Nephron (organoid): Measurements from ENCODE around the gene ZNF709.
"Not testable (repeated sequence)": the region's sequence is repeated elsewhere in the genome, so short reads cannot be mapped to it uniquely, and the experiment has no call there.

ENCODE experiments used
- H3K27ac Mint-ChIP-seq, 3 experiments: 2 replicates each; pipeline ENCODE4 v1.8.0; 2020; ENCODE audit warnings: mixed read lengths in 3 of 3, mild to moderate bottlenecking in 2 of 3, moderate library complexity in 1 of 3
- H3K27me3 Mint-ChIP-seq: 2 replicates; pipeline ENCODE4 v1.8.0; 2021; ENCODE audit warnings: low read depth, mild to moderate bottlenecking, moderate library complexity, mixed read lengths
- H3K36me3 Mint-ChIP-seq: 2 replicates; pipeline ENCODE4 v1.8.0; 2020; ENCODE audit warnings: low read depth, mixed read lengths
- H3K4me1 Mint-ChIP-seq: 2 replicates; pipeline ENCODE4 v1.8.0; 2020; ENCODE audit warnings: mixed read lengths
- H3K4me3 Mint-ChIP-seq, 3 experiments: 2 replicates each; pipeline ENCODE4 v1.8.0; 2020; ENCODE audit warnings: mild to moderate bottlenecking in 3 of 3, mixed read lengths in 3 of 3, moderate library complexity in 2 of 3
- H3K9me3 Mint-ChIP-seq: 2 replicates; pipeline ENCODE4 v1.8.0; 2020; ENCODE audit warnings: mixed read lengths
- TF ChIP-seq, protein P1 (sequence below), 3 experiments: fragments of 200-600 bp; sonication (generic); IDR thresholded peaks; one replicate each; pipeline ENCODE4 v1.5.0; 2021; ENCODE audit warnings: antibody characterized with exemption in 3 of 3; ENCODE audit not compliant: unreplicated experiment in 3 of 3

The ZNF709 gene

DNA sequence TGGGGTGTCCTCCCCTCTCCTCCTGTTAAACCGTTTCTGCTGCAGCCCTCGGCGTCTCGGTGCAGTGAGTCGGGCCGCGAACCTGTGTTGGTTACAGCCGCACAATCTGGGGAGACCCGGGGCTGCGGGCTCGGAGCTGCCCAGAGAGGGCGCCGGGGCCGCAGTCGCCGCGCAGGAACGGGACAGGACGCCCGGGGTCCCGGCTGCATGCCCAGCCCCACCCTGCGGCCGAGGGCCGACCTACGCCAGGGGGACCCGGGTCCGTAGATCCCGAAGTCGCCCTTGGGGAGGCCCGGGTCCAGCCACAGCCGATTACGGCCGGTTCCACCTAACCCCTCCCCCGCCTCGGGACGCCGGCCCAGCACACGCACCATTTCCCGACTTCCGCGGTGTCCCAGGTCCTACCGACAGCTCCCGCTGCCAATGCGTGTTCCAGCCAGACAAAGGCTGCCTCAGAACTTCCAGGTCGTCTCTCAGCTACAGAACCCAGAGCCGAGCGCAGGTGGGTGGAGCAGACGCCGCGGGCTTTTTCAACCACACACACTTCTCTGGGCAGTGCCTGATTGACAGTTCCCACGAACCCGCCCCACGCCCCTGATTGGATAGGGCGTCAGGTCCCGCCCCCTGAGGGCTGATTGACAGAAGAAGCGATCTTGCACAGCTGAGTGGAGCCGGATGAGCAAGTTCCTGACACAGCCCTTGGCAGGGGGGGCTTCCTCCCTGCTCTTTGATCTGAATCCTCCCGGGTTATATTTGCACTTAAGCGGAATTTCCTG, 43.9 kb downstream of the ZNF709 start, which contains the start of gene ZNF443:
TSS of gene ZNF443 (minus strand) at position 481 of the 776 bp plus-strand sequence. CDS start at position 374, 107 bp downstream.
- no peaks in the 10 kb centered on the region for H3K27me3 Mint-ChIP-seq
- H3K27ac Mint-ChIP-seq, result peak within 1 kb of the TSS; percentile 83 to 98 (median 97)
- H3K36me3 Mint-ChIP-seq, result peaks cover 32% of the 10 kb centered on the region
- TF ChIP-seq, protein P1, sequence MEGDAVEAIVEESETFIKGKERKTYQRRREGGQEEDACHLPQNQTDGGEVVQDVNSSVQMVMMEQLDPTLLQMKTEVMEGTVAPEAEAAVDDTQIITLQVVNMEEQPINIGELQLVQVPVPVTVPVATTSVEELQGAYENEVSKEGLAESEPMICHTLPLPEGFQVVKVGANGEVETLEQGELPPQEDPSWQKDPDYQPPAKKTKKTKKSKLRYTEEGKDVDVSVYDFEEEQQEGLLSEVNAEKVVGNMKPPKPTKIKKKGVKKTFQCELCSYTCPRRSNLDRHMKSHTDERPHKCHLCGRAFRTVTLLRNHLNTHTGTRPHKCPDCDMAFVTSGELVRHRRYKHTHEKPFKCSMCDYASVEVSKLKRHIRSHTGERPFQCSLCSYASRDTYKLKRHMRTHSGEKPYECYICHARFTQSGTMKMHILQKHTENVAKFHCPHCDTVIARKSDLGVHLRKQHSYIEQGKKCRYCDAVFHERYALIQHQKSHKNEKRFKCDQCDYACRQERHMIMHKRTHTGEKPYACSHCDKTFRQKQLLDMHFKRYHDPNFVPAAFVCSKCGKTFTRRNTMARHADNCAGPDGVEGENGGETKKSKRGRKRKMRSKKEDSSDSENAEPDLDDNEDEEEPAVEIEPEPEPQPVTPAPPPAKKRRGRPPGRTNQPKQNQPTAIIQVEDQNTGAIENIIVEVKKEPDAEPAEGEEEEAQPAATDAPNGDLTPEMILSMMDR (IDR thresholded peaks at IDR 0.05; ENCODE audit: unreplicated experiment in 3 of 3), result no peak
- peaks cover 5% of the 10 kb centered on the region for H3K4me1 Mint-ChIP-seq
- peak within 1 kb of the TSS; percentile 99 to 100 (median 100) for H3K4me3 Mint-ChIP-seq
- H3K9me3 Mint-ChIP-seq, result peaks cover 33% of the 10 kb centered on the region

DNA sequence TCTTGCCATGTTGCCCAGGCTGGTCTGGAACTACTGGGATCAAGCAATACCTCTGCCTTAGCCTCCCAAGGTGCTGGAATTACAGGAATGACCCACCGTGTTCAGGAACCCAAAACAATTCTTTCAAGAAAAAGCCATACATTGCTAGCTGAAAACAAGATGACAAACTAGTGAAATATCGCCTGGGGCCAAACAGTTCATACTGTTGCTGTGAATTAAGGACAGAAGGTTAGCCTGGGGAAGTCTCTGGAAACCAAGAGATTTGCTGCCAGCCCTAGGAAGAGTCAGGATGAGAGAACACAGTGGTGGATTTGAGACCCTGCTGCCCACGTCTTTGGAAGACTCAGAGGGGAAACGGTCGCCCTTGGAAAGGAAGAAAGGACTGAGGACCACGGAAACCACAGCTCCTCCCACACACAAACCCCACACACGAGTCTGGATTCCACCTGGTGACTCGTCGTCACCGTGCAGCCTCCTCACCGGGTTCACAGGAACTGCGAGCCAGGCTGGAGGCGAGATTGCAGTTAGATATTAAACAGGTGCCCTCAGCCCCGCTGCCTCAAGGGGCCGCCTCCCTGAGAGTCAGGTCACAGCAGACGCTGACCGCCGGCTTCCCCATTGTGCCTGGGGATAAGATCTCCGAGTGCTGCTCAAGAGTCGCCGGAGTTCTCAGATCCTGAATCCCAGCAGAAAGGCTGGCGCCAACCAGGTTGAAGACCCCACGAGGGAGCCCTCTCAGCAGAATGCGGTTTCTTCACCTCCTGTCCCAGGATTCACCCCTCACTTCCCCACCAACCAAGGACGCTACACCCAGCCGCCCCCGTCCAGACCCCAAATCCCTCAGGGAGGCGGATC, 44.7 kb downstream of the ZNF709 start:
- not testable (repeated sequence) for H3K4me1 Mint-ChIP-seq, H3K27me3 Mint-ChIP-seq
- H3K36me3 Mint-ChIP-seq, result peaks cover 36% of the 10 kb centered on the region
- H3K4me3 Mint-ChIP-seq, result peak overlapping the region; percentile 92 to 99 (median 93)
- peaks cover 30% of the 10 kb centered on the region for H3K9me3 Mint-ChIP-seq
- H3K27ac Mint-ChIP-seq, result peak overlapping the region; percentile 83 to 97 (median 91)

DNA sequence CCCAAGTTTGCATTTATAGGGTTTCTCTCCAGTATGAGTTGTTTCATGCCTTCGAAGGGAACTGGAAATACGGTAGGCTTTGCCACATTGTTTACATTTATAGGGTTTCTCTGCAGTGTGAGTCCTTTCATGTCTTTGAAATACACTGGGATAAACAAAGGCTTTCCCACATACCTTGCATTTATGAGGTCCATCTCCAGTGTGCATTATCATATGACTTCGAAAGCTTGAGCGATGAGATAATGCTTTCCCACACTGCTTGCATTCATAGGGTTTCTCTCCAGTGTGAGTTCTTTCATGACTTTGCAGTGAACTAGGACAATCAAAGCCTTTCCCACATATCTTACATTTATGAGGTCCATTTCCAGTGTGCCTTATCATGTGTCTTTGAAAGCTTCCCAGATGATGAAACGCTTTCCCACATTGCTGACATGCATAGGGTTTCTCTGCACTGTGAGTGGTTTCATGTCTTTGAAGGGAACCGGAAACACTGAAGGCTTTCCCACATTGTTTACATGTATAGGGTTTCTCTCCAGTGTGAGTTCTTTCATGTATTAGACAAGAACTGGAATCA, 53.8 kb downstream of the ZNF709 start:
- Mint-ChIP-seq H3K36me3 (peaks cover 82% of the 10 kb centered on the region), H3K9me3 (peaks cover 44% of the 10 kb centered on the region)
- not testable (repeated sequence) for H3K27me3 Mint-ChIP-seq, H3K4me1 Mint-ChIP-seq, H3K27ac Mint-ChIP-seq, H3K4me3 Mint-ChIP-seq

DNA sequence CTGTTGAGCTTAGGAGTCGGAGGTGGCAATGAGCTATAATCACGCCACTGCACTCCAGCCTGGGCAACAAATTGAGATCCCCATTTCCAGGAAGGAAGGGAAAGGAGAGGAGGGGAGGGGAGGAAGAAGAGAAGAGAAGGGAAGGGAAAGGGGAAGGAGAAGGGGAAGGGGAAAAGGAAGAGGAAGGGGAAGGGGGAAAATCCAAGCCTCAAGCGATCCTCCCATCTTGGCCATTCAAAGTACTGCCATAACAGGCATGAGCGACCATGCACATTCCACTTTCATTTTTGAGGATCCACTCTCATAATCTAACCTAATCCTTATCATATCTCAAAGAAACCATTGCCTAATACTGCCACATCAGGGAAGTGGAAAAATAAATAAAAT, 58.7 kb downstream of the ZNF709 start:
- TF ChIP-seq, protein P1 (IDR thresholded peaks at IDR 0.05; ENCODE audit: unreplicated experiment in 3 of 3), result no peak
- H3K4me1 Mint-ChIP-seq, result no peaks in the 10 kb centered on the region
- H3K27ac Mint-ChIP-seq, result no peak overlapping the region
- peaks cover 48% of the 10 kb centered on the region for H3K9me3 Mint-ChIP-seq
- no peak overlapping the region for H3K4me3 Mint-ChIP-seq
- H3K27me3 Mint-ChIP-seq, result no peaks in the 10 kb centered on the region
- H3K36me3 Mint-ChIP-seq, result peaks cover 91% of the 10 kb centered on the region

DNA sequence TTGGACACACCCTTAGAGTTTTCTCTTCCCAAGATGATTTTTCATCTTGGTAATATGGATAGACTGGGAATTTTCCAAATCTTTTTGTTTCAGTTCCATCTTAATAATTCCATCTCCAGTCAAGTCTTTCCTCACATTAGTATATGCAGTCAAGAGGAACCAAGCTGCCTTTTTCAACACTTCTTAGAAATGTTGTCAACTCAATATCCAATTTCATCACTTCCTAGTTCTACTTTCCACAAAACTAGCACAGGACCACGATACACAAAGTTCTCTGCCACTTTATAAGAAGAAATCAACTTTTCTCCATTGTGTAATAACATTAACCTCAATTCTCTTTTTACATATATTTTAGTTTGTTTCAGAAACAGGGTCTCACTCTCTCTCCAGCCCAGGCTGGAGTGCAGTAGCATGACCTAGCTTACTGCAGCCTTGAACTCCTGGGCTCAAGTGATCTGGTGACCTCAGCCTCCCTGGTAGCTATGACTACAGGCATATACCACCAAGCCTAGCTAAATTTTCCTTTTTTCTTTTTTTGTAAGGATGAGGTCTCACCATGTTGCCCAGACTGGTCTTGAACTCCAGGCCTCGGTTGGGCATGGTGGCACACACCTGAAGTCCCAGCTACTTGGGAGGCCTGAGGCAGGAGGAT, 59.3 kb downstream of the ZNF709 start:
- Mint-ChIP-seq H3K4me1 (no peaks in the 10 kb centered on the region), H3K4me3 (no peak overlapping the region), H3K27me3 (no peaks in the 10 kb centered on the region), H3K36me3 (peaks cover 91% of the 10 kb centered on the region), H3K27ac (no peak overlapping the region), H3K9me3 (peaks cover 47% of the 10 kb centered on the region)
- TF ChIP-seq, protein P1 (IDR thresholded peaks at IDR 0.05; ENCODE audit: unreplicated experiment in 3 of 3), result no peak

DNA sequence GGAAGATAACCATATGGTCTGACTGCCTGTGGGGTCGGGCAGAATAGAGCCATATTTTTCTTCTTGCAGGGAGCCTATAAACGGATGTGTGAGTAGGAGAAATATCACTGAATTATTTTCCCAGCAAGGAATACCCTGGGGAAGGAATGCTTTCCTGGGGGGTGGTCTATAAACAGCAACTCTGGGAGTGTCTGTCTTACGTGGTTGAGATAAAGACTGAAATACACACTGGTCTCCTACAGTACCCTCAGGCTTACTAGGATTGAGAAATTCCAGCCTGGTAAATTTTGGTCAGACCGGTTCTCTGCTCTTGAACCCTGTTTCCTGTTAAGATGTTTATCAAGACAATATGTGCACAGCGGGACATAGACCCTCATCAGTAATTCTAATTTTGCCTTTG, 67.3 kb downstream of the ZNF709 start:
- H3K4me3 Mint-ChIP-seq, H3K27ac Mint-ChIP-seq, H3K4me1 Mint-ChIP-seq, H3K27me3 Mint-ChIP-seq: not testable (repeated sequence)
- peaks cover 53% of the 10 kb centered on the region for H3K9me3 Mint-ChIP-seq
- H3K36me3 Mint-ChIP-seq, result peaks cover 88% of the 10 kb centered on the region

DNA sequence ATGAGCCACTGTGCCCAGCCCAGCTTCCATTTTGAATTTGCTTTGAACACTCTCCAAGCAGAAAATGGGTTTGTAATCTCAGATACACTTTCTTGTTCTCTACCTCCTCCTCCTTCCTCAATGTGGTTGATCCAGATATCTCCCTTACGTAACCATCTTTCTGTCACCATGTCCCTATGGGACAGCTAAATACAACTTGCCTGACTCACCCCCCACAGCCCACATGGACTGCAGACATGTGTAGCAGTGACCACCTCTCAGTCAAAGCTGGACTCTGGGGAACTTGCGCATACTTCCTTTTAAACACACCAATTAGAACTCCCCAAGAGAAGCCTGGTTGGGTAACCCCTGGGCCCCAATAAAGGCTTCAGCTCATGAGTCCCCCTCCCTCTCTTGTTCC, 72.7 kb downstream of the ZNF709 start:
- H3K27ac Mint-ChIP-seq, result no peak overlapping the region
- no peak overlapping the region for H3K4me3 Mint-ChIP-seq
- TF ChIP-seq, protein P1 (IDR thresholded peaks at IDR 0.05; ENCODE audit: unreplicated experiment in 3 of 3), result no peak
- H3K36me3 Mint-ChIP-seq, result peaks cover 52% of the 10 kb centered on the region
- no peaks in the 10 kb centered on the region for H3K4me1 Mint-ChIP-seq
- no peaks in the 10 kb centered on the region for H3K27me3 Mint-ChIP-seq
- H3K9me3 Mint-ChIP-seq, result peaks cover 37% of the 10 kb centered on the region
